ENCODE results near the gene RAPGEF2. TPM values are rescaled to one million over a fixed set of nuclear protein-coding genes. Genes with fewer than 3 reads are reported as not detected.

Gene RAPGEF2
- total and polyA plus RNA-seq, 2 donors = 13.6 to 78.7 TPM

DNA sequence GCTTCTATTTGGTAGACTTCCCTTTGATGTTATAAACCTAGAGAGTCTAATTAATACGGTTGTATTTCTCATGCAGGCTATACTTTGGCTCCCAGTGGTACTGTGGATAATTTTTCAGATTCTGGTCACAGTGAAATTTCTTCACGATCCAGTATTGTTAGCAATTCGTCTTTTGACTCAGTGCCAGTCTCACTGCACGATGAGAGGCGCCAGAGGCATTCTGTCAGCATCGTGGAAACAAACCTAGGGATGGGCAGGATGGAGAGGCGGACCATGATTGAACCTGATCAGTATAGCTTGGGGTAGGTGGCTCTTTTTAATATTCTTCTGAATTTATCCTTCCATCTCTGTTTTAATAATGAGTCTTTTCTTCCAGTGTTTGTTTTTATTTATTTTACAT is 249.7 kb downstream of the RAPGEF2 start:
- WGBS = 79% methylated on average over 7 of the region's 7 CpGs
- DNase-seq (ENCODE audit: extremely low spot score) = no peak
- H3K4me1 ChIP-seq (ENCODE audit: insufficient read depth) = no peaks in the 10 kb centered on the region
- H3K36me3 ChIP-seq (ENCODE audit: insufficient read depth) = no peaks in the 10 kb centered on the region
- no peak overlapping the region for H3K27ac ChIP-seq (ENCODE audit: low read depth)
- H3K4me3 ChIP-seq (ENCODE audit: low read depth, low read length) = no peak overlapping the region

DNA sequence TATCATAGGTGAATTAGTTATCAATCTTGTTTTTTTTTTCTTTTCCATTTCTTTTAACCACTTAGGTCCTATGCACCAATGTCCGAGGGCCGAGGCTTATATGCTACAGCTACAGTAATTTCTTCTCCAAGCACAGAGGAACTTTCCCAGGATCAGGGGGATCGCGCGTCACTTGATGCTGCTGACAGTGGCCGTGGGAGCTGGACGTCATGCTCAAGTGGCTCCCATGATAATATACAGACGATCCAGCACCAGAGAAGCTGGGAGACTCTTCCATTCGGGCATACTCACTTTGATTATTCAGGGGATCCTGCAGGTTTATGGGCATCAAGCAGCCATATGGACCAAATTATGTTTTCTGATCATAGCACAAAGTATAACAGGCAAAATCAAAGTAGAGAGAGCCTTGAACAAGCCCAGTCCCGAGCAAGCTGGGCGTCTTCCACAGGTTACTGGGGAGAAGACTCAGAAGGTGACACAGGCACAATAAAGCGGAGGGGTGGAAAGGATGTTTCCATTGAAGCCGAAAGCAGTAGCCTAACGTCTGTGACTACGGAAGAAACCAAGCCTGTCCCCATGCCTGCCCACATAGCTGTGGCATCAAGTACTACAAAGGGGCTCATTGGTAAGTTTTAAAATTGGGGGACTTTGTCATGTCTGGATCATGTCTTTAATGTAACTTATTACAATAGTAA is 250.7 kb downstream of the RAPGEF2 start:
- Histone ChIP-seq H3K4me1 (ENCODE audit: insufficient read depth) (no peaks in the 10 kb centered on the region), H3K4me3 (ENCODE audit: low read depth, low read length) (no peak overlapping the region), H3K27ac (ENCODE audit: low read depth) (no peak overlapping the region), H3K36me3 (ENCODE audit: insufficient read depth) (no peaks in the 10 kb centered on the region)
- 94% methylated on average over 15 of the region's 15 CpGs for WGBS
- DNase-seq (ENCODE audit: extremely low spot score) = no peak

DNA sequence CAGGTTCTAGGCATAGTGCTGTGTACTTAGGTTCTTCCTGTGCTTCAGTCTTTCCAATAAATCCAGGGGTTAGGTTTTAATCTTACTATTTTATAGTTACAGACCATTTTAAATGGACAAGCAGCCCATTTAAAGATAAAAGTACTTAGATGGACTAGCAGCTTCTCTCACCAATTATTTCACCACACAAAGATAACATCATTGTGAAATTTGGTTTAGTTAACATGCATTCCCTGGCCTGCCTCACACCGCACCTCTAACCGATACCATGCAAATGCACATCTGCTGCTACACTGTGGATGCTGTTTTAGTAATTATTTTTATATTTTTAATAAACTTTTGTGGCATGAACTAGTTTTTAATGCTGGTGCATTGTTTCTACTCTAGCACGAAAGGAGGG is 252.6 kb downstream of the RAPGEF2 start:
- DNase-seq (ENCODE audit: extremely low spot score) = no peak
- Histone ChIP-seq H3K27ac (ENCODE audit: low read depth) (no peak overlapping the region), H3K4me1 (ENCODE audit: insufficient read depth) (no peaks in the 10 kb centered on the region), H3K4me3 (ENCODE audit: low read depth, low read length) (no peak overlapping the region), H3K36me3 (ENCODE audit: insufficient read depth) (no peaks in the 10 kb centered on the region)
- 99% methylated on average over 3 of the region's 3 CpGs for WGBS

DNA sequence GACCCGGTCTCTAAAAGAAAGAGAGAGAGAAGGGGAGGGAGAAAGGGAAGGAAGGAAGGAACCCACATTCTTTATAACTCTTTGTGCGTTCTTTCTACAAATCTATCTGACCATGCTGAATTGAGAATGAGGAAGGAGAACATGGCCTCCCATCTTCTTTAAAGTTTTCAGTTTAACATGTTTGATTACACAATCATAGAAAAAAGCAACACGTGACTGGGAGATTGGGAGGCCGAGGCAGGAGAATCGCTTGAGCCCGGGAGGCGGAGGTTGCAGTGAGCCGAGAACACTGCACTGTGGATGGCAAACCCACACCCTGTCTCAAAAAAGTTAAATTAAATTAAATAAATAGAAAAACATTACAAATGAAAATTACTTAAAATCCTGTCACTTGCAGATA is 254.5 kb downstream of the RAPGEF2 start:
- Histone ChIP-seq H3K4me3 (ENCODE audit: low read depth, low read length) (no peak overlapping the region), H3K4me1 (ENCODE audit: insufficient read depth) (no peaks in the 10 kb centered on the region), H3K27ac (ENCODE audit: low read depth) (no peak overlapping the region), H3K36me3 (ENCODE audit: insufficient read depth) (no peaks in the 10 kb centered on the region)
- WGBS = 97% methylated on average over 8 of the region's 8 CpGs
- DNase-seq (ENCODE audit: extremely low spot score) = no peak

DNA sequence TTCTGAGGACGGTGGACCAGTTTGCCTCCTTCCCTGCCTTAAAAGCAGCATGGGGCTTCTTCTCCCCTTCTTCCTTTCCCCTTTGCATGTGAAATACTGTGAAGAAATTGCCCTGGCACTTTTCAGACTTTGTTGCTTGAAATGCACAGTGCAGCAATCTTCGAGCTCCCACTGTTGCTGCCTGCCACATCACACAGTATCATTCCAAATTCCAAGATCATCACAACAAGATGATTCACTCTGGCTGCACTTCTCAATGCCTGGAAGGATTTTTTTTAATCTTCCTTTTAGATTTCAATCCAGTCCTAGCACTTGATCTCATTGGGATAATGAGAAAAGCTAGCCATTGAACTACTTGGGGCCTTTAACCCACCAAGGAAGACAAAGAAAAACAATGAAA is 255.3 kb downstream of the RAPGEF2 start:
- no peak overlapping the region for H3K4me3 ChIP-seq (ENCODE audit: low read depth, low read length)
- H3K4me1 ChIP-seq (ENCODE audit: insufficient read depth) = no peaks in the 10 kb centered on the region
- H3K27ac ChIP-seq (ENCODE audit: low read depth) = no peak overlapping the region
- no peaks in the 10 kb centered on the region for H3K36me3 ChIP-seq (ENCODE audit: insufficient read depth)
- WGBS = 49% methylated on average over 2 of the region's 2 CpGs
- no peak for DNase-seq (ENCODE audit: extremely low spot score)

DNA sequence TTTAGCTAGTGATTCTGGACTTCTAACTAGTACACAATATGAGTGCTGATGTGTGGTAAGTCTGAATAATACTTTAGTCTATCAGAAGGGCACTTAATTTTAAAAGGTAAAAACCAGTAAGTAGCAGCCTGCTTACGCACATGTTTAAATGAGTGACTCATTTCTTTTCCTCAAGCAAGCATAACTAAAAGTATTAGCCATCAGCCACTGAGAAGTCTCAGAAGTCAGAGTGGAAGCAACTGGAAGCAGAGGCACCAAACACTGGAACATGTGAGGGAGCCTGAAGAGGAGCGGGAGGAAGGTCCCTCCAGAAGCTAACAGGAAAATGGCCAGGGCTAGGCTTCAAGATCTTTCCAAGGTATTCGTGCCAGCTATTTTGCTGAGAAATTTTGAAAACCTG is 257.7 kb downstream of the RAPGEF2 start:
- 82% methylated on average over 3 of the region's 3 CpGs for WGBS

DNA sequence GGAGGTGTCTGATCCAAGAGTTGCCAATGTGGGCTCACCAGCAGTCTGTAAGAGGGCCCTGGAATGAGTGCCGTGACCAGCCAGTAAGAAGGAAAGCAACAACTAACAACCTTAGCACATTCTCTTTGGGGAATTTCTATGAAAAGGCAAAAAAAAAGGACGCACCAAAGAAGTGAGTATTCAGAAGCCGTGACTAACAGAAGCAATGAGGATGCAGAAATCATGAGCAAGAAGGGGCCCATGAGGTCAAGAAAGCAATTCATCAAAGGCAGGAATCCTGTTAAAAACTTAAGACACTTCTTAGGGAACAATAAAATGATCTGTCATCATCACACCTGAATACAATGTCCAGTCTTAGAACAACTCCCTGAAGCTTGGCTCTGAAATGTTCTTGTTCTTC is 260.5 kb downstream of the RAPGEF2 start:
- no peaks in the 10 kb centered on the region for H3K36me3 ChIP-seq (ENCODE audit: insufficient read depth)
- WGBS = 96% methylated on average over 3 of the region's 3 CpGs
- H3K4me3 ChIP-seq (ENCODE audit: low read depth, low read length) = no peak overlapping the region
- DNase-seq (ENCODE audit: extremely low spot score) = no peak
- no peak overlapping the region for H3K27ac ChIP-seq (ENCODE audit: low read depth)
- no peaks in the 10 kb centered on the region for H3K4me1 ChIP-seq (ENCODE audit: insufficient read depth)

More for the DNA sequence above, 257.7 kb downstream of the RAPGEF2 start:
- H3K4me3 ChIP-seq (ENCODE audit: low read depth, low read length) = no peak overlapping the region
- DNase-seq (ENCODE audit: extremely low spot score) = no peak
- H3K36me3 ChIP-seq (ENCODE audit: insufficient read depth) = no peaks in the 10 kb centered on the region
- no peaks in the 10 kb centered on the region for H3K4me1 ChIP-seq (ENCODE audit: insufficient read depth)
- no peak overlapping the region for H3K27ac ChIP-seq (ENCODE audit: low read depth)

DNA sequence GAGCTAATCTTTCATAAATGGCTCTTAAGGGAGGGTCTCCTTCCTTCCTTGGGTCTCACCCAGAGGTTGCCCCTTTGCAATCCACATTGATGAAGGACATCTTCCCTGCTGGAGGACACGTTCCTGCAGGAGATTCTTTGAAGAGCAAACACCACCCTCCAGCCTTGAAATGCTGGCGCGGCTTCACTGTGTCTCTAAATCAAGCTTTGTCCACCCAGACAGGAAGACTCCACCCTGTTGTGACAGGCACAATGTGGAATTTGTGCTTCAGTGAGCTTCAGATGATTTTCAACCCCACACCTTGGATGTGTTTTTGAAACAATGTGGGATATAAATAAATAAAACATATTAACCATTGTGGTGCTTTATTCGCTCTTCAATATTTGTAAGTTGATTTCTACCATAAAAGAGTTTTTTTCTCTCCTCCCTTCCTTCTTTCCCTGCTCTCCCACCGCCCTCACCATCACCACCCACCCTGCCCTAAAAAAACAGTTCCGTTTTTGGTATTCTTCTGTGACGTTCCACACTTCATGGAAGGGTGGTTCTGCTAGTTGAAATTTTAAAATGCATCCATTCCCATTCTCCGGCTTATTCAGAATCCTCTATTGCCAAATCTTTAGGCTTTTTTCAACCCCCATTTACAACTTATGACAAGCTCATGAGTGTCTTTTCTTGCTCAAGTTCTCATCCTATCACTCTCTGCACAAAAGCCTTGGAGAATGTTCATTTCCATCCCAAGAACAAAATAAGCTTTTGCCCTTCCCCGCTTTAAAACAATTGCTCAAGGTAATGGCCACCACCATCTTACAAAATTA is 264.3 kb downstream of the RAPGEF2 start:
- no peak overlapping the region for H3K27ac ChIP-seq (ENCODE audit: low read depth)
- no peak overlapping the region for H3K4me3 ChIP-seq (ENCODE audit: low read depth, low read length)
- 58% methylated on average over 9 of the region's 9 CpGs for WGBS
- DNase-seq (ENCODE audit: extremely low spot score) = no peak
- no peaks in the 10 kb centered on the region for H3K4me1 ChIP-seq (ENCODE audit: insufficient read depth)
- no peaks in the 10 kb centered on the region for H3K36me3 ChIP-seq (ENCODE audit: insufficient read depth)

DNA sequence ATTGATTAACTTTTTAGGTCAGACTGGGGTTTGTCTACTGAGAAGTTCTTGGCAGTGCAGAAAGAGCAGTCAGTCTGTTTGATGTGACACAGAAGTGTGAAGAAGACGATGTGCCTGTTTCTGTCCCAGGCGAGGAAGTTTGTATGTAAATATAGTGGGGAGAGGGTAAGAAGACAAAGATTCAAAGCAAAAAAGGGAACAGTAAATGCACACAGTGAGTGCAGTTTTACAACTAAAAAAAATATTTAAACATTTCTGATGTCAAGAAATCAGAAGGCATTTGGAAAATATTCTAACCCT is 264.9 kb downstream of the RAPGEF2 start:
- H3K27ac ChIP-seq (ENCODE audit: low read depth) = no peak overlapping the region
- no peak for DNase-seq (ENCODE audit: extremely low spot score)
- H3K4me3 ChIP-seq (ENCODE audit: low read depth, low read length) = no peak overlapping the region
- H3K4me1 ChIP-seq (ENCODE audit: insufficient read depth) = no peaks in the 10 kb centered on the region
- WGBS = 27% methylated on average over 2 of the region's 2 CpGs
- no peaks in the 10 kb centered on the region for H3K36me3 ChIP-seq (ENCODE audit: insufficient read depth)

DNA sequence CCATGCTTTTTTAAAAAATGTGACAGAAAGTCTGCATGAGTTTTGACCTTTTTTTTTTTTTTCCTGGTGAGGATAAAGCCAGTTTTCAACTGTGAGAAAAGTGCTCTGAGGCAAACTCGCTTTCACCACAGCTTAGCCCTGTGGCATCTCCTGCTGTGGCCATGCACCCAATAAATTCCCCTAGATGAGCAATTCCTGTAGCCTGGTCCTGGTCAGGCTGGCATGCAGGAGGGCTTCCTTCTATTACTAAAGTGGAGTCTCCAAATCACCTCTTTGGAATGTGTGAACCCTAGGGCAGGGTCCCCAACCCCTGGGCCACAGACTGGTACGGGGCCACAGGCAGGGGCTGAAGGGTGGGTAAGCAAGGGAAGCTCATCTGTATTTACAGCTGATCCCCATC is 265.4 kb downstream of the RAPGEF2 start:
- 77% methylated on average over 2 of the region's 2 CpGs for WGBS
- DNase-seq (ENCODE audit: extremely low spot score) = no peak
- H3K27ac ChIP-seq (ENCODE audit: low read depth) = no peak overlapping the region
- H3K36me3 ChIP-seq (ENCODE audit: insufficient read depth) = no peaks in the 10 kb centered on the region
- H3K4me3 ChIP-seq (ENCODE audit: low read depth, low read length) = no peak overlapping the region
- no peaks in the 10 kb centered on the region for H3K4me1 ChIP-seq (ENCODE audit: insufficient read depth)

DNA sequence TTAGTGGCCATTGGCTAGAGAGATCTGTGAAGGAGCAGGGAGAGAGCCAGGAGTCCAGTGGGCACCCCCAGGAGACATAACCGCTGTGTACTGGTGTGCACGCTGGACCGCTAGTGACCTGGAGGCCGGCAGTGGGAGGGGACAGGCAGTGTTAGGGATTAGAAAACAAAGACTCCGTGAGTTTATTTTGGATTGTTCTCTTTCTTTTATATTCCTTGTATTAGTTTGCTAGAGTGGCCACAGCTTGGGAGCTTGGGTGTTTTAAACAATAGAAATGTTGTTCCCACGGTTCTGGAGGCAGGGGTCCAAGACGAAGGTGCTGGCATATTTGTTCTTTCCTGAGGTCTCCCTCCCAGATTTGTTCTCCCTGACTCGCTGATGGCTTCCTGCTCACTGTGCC is 266.4 kb downstream of the RAPGEF2 start:
- H3K36me3 ChIP-seq (ENCODE audit: insufficient read depth) = no peaks in the 10 kb centered on the region
- no peak overlapping the region for H3K27ac ChIP-seq (ENCODE audit: low read depth)
- no peak overlapping the region for H3K4me3 ChIP-seq (ENCODE audit: low read depth, low read length)
- DNase-seq (ENCODE audit: extremely low spot score) = no peak
- WGBS = 95% methylated on average over 8 of the region's 8 CpGs
- no peaks in the 10 kb centered on the region for H3K4me1 ChIP-seq (ENCODE audit: insufficient read depth)

DNA sequence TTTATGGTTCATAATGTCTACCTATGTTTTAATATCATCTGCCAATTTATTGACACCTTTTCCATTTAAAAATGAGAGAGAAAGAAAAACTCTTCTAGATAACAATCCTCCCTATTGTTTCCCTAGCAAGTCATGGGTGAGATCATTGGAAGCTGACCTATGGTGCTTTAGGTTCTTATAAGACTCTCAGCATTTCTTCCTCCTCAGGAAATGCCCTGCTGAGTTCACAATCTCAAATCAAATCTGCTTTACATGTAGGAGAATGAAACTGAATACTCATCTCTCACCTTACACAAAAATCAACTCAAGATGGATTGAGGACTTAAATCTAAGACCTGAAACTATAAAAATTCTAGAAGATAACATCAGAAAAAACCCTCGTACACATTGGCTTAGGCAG is 267.4 kb downstream of the RAPGEF2 start:
- Histone ChIP-seq H3K4me1 (ENCODE audit: insufficient read depth) (no peaks in the 10 kb centered on the region), H3K27ac (ENCODE audit: low read depth) (no peak overlapping the region), H3K36me3 (ENCODE audit: insufficient read depth) (no peaks in the 10 kb centered on the region), H3K4me3 (ENCODE audit: low read depth, low read length) (no peak overlapping the region)
- WGBS = 62% methylated on average over 1 of the region's 1 CpG
- DNase-seq (ENCODE audit: extremely low spot score) = no peak

DNA sequence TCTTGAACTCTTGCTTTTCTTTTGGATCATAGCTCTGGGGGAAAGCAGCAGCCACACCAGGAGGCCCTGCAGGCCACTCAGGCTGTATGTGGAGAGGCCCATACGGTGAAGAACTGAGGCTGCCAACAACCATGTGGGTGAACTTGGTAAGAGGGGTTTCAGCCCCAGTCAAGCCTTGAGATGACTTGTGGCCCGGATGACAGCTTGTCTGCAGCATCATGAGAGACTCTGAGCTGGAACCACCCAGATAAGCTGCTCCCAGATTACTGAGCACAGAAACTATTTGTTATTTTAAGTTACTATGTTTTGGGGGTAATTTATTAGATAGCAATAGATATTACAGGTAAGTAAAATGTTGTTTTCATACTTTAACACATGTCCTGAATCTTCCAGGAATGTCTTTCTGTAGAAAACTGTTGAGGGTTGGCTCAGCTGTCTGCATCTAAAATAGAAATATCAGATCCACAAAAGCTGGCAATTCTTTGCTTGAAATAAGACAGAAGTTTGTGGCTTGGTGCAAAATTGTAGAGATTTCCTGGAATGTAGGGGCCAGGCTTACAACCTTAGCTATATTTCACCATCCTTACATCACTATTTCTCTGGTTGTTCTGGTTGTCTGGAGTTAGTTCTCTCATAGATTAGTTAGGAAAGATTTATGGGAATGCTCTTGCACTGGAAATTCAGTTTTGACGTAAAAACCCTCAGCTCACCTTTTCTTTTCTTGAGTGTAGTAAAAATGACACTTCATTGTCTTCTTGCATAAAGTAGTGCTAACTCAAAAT is 272.1 kb downstream of the RAPGEF2 start:
- 63% methylated on average over 3 of the region's 3 CpGs for WGBS
- H3K4me1 ChIP-seq (ENCODE audit: insufficient read depth) = no peaks in the 10 kb centered on the region
- no peaks in the 10 kb centered on the region for H3K36me3 ChIP-seq (ENCODE audit: insufficient read depth)
- no peak overlapping the region for H3K27ac ChIP-seq (ENCODE audit: low read depth)
- no peak for DNase-seq (ENCODE audit: extremely low spot score)
- no peak overlapping the region for H3K4me3 ChIP-seq (ENCODE audit: low read depth, low read length)

DNA sequence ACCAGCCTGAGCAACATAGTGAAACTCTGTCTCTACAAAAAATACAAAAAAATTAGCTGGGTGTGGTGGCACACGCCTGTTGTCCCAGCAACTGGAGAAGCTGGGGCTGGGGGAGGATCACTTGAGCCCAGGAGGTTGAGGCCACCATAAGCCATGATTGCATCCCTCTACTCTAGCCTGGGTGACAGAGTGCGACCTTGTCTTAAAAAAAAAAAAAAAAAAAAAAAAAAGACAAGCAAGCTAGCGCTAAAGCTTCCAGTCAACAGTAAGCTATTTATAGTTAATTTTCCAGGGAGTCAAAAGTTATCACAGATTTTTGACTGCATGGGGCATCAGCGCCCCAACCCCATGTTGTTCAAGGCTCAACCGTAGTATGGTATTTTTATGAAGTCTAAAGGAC is 273.4 kb downstream of the RAPGEF2 start:
- DNase-seq (ENCODE audit: extremely low spot score) = no peak
- Histone ChIP-seq H3K4me3 (ENCODE audit: low read depth, low read length) (no peak overlapping the region), H3K4me1 (ENCODE audit: insufficient read depth) (no peaks in the 10 kb centered on the region), H3K36me3 (ENCODE audit: insufficient read depth) (no peaks in the 10 kb centered on the region), H3K27ac (ENCODE audit: low read depth) (no peak overlapping the region)
- 96% methylated on average over 5 of the region's 5 CpGs for WGBS

All from urinary bladder (tissue), 4 donors.